GM12874 (cell line): ENCODE data around the gene PARP16.

ENCODE experiments used
- CTCF ChIP-seq: IDR thresholded peaks from 2 replicates; pipeline ENCODE4 v1.5.1; 2011; ENCODE audit warnings: low read depth, mild to moderate bottlenecking, control low read depth, low read length, moderate library complexity; ENCODE audit not compliant: insufficient read depth

The PARP16 gene

GRCh38 chr15:65331811-65332210, 45.1 kb upstream of the PARP16 start:
- no peak for TF ChIP-seq CTCF

GRCh38 chr15:65330934-65331645, 44.4 kb upstream of the PARP16 start:
- TF ChIP-seq CTCF, result no peak

GRCh38 chr15:65329984-65330735, 43.5 kb upstream of the PARP16 start:
- no peak for TF ChIP-seq CTCF

GRCh38 chr15:65329288-65329983, 42.8 kb upstream of the PARP16 start:
- TF ChIP-seq CTCF, result no peak

- no peak for TF ChIP-seq CTCF
These were observed 42.0 kb upstream of the PARP16 start for GRCh38 chr15:65328506-65329287.

- TF ChIP-seq CTCF, result no peak
These were observed 41.1 kb upstream of the PARP16 start for GRCh38 chr15:65327651-65328393.
